NCI-H2107 treated with DMSO at 0.1 percent for 48 hours (cell line): ENCODE data around the gene AEBP2.
"Not testable (repeated sequence)": the region's sequence is repeated elsewhere in the genome, so short reads cannot be mapped to it uniquely, and the experiment has no call there.

Experiments used
- DNase-seq: peaks from one replicate; lab custom pipeline; 2025; ENCODE audit not compliant: unreplicated experiment; lab: John Stamatoyannopoulos, UW

Gene AEBP2

DNA sequence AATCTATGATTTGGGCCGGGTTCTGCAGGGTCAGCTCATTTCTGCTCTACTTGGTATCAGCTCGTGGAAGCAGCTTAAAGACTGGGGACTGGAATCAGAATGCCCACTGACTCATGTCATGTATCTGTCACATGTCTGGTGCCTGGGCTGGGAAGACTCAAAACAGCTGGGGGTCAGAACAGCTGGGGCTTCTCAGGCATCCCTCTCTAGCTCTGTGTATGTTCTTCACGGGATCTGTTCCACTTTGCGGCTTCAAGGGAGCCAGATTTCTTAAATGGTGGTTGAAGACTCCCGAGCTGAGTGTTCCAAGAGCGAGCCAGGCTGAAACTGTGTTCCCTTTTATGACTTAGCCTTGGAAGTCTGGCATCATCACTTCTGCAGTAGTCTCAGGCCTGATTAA lies 11.9 kb downstream of the AEBP2 start:
- DNase-seq = no peak

DNA sequence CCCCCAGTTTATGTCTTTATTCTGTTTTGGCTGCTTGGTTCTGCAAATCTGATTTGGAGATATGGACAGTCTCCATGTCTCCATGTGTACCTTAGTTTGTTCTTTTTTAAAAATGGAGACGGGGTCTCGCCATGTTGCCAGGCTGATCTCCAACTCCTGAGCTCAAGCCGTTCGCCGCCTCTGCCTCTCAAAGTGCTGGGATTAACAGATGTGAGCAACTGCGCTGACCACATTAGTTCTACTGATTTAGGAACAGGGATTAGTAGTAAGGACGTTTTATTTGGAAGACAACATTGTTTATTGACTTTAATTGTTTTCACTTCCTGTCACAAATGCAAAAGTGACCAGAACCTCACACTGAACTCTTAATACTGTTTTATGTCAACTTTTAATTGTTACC lies 14.7 kb downstream of the AEBP2 start:
- DNase-seq = no peak

DNA sequence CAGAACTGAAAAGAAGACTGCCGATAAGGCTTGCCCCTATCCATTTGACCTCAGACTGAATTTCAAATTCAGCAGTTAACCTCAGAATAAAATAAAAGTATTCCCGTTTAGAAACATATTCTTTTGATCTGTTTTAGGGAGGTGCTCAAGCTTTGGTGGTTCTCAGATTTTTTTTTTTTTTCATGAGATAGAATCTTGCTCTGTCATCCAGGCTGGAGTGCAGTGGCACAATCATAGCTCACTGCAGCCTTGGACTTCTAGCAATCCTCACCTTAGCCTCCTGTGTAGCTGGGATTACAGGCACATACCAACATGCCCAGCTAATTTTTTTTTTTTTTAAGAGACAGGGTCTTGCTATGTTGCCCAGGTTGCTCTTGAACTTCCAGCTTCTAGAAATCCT lies 15.5 kb downstream of the AEBP2 start:
- DNase-seq = no peak

GRCh38 chr12:19456176-19456575 lies 16.9 kb downstream of the AEBP2 start:
- DNase-seq = no peak

- DNase-seq = no peak
Measured at GRCh38 chr12:19457561-19457960, 18.3 kb downstream of the AEBP2 start.

DNA sequence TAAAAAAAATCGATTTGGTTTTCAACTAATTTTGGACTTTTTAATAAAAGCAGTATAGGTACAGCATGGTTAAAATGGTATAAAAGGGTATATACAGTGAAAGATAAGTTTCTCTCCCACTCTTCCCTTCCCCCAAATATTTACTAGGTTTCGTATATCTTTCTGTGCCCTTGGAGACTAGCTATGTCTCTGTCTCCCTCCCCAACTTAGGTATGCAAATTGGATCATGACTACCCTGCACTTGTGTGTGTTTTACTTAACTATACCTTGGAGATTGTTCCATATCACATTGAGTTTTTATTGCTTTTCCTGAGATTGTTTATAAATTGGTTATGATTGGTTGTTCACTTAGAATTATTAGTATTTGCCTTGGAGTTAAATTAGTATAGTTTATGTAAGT lies 19.4 kb downstream of the AEBP2 start:
- DNase-seq = no peak

DNA sequence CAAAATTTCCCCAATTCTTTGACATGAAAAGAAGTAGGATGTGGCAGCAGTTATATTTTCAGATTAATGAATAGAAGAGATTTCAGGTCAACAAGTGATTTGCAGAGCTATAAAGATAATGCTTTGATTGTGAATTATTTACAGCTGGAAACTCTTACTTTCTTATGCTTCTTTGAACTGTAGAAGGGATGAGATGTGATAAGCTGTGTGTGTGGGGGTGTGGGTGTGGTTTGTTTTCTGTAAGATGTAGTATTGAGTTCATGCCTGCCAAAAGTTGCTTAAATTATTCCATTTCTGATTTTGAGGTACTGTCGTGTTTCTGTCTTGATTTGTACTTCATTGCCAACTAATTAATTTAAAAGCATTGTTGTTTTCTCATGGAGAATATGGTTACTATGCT lies 22.7 kb downstream of the AEBP2 start:
- DNase-seq = no peak

DNA sequence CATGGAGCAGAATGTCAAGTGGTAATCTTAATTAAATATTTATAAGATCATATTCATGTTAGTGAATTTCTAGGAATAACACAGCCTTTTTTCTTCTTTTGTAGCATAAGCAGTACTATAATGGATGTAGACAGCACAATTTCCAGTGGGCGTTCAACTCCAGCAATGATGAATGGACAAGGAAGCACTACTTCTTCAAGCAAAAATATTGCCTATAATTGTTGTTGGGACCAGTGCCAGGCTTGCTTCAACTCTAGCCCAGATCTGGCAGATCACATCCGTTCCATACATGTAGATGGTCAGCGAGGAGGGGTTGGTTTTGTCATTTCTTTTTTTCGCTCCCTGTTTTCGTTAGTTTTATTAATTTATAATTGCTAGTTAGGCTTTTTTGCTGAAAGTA lies 23.1 kb downstream of the AEBP2 start:
- no peak for DNase-seq

GRCh38 chr12:19464192-19464580 lies 24.9 kb downstream of the AEBP2 start:
- no peak for DNase-seq

DNA sequence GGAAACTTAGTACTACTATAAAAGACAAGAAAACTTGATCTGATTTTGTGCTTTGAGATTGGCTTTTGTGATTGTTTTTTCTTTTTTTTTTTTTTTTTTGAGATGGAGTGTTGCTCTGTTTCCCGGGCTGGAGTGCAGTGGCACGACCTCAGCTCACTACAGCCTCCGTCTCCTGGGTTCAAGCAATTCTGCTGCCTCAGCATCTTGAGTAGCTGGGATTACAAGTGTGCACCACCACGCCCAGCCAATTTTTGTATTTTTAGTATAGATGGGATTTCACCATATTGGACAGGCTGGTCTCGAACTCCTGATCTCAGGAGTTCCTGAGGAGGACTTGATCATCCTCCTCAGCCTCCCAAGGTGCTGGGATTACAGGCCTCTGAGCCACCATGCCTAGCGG lies 26.4 kb downstream of the AEBP2 start:
- DNase-seq = no peak

DNA sequence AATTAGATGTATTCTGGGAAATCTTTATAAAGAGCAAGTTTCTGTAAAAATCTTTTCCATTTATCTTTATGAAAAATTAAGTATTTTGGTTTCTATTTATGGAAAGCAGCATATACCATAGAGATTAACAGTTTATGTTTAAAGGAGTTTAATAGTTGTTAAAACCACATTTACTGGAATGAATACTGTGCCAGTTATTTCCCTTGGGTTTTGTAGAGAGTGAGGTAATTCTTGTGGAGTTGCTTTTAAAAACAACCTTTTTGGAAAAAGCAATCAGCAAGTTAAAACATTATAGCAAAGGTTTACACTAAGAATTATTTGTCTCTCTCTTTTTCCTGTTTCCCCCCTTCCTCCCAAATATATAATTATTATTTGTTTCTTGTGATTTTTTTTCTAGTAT lies 34.9 kb downstream of the AEBP2 start:
- no peak for DNase-seq

DNA sequence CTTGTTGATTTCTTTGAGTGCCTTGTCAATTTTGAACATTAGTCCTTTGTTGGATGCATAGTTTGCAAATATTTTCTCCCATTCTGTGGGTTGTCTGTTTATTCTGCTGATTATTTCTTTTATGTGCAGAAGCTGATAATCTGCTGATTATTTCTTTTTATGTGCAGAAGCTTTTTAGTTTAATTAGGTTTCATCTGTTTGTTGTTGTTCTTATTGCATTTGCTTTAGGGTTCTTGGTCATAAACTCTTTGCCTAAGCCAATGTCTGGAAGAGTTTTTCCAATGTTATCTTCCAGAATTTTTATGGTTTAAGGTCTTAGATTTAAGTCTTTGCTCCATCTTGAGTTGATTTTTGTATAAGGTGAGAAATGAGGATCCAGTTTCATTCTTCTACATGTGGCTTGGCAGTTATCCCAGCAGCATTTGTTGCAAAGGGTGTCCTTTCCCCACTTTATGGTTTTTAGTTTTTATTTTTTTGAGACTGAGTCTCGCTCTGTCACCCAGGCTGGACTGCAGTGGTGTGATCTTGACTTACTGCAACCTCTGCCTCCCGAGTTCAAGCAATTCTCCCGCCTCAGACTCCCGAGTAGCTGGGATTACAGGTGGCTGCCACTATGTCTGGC lies 36.7 kb downstream of the AEBP2 start:
- not testable (repeated sequence) for DNase-seq

GRCh38 chr12:19477071-19477470 lies 37.8 kb downstream of the AEBP2 start:
- DNase-seq = no peak

- no peak for DNase-seq
Measured at GRCh38 chr12:19480459-19480858, 41.2 kb downstream of the AEBP2 start.

DNA sequence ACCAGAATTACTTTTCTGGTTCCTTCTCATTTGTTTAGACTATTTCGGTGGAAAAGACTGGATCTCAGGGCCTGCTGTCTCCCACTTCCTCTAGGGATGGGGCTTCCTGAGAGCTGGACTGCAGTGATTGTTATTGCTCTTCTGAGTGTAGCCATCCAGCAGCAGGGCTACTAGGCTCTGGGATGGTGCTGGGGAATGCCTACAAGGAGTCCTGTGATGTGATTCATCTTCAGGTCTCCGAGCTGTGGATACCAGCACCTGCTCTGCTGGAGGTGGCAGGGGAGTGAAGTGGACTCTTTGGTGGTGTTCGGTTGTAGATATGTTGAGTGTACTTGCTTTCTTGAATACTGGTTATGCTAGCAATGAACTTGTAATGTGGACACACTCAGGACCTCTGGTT lies 42.7 kb downstream of the AEBP2 start:
- no peak for DNase-seq

DNA sequence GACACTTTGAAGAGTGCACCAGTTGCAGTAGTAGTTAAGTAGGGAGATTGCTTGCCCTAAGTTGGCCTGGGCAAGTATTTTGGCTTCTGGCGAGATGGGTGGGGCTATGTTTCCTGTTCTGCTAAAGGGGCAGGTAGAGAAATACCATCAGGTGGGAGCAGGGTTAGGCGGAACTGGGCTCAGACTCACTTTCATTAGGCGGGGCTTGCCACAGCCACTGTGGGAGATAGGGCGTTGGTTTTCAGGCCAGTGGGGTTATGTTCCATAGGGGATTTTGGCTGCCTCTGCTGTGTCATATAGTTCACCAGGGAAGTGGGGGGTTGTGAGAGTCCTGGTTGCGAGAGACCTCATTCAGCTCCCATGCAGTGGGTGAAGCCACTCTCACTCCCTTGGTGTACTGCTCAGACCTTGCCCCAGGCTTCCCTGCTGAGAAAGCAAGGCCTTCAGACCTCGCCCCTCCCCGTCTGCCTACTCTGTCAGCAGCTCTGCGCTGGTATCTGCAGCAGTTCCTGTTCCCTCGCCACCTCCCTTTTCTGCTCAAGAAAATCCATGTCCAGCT lies 43.3 kb downstream of the AEBP2 start:
- DNase-seq = no peak

DNA sequence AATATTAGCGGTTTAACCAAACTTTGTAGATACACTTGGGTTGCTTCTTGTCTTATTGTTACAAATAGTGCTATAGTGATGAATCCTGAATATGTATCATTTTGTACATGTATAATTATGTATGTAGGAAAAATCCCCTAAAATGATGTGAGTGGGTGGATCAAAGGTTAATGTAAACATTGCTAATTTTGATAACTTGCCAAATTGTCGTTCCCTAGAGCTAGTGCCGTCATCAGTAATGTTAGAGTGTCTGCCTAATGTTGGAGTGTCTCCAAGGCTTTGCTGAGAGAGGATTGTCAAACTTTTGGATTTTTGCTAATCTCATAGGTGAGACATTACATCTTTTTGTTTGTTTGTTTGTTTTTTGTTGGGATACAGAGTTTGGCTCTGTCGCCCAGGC lies 44.4 kb downstream of the AEBP2 start:
- no peak for DNase-seq

DNA sequence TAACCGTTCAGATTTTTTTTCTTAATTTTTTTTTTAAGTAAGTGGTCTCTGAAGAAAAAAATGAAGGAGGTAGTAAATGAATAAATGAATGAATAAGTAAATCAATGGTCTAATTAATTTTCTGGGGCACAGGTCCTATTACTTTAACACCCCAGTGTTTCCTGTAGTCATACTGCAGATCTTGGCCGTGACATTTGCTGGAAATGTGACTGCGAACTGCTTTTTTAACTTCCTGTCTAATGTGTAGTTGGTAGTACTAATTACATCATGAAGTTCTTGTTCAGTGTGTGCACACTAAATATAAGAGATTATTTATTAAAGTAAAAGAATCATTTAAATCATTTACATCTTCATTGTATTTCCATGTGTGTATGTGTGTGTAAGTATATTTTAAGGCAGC lies 45.4 kb downstream of the AEBP2 start:
- no peak for DNase-seq

DNA sequence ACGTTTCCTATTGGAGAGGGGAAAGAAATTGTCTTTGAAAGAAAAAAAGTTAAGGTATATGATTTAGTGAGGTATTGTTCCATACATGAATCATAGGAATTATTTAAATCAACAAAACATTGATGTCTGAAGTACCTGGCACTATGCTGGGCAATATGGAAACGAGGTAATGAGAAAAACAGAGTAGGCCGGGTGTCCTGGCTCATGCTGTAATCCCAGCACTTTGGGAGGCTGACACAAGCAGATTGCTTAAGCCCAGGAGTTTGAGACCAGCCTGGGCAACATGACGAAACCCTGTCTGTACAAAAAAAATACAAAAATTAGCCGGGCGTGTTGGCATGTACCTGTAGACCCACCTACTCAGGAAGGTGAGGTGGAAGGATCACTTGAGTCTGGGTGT lies 45.9 kb downstream of the AEBP2 start:
- no peak for DNase-seq

DNA sequence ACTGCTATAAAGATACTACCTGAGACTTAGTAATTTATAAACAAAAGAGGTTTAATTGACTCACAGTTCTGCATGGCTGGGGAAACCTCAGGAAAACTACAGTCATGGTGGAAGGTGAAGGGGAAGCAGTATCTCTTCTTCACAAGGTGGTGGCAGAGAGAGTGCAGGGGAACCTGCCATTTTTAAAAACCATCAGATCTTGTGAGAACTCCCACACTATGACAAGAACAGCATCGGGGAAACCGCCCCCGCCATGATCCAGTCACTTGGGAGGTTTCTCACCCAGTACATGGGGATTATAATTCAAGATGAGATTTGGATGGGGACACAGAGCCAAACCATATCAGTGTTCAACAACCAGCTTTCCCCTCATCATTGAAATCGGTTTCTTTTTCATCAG lies 49.9 kb downstream of the AEBP2 start:
- no peak for DNase-seq

- DNase-seq = no peak
Measured at GRCh38 chr12:19490908-19491307, 51.6 kb downstream of the AEBP2 start.

DNA sequence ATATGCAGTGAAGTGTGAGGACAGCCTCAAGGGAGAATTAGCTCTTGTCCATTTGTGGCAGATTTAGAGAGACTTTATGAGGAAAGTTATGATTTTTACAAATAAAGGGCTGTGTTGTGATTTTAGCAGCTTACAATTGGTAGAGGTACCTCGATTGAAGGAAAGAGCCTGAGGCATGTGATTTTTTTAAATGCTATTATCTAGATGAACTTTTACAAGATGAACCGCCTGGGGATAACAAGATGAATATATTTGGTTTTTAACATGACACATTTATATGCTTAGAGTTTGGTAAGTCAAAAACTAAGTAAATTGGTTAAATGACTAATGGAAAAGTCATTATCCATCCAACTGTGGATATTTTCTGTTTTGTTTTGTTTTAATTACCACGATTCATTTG lies 52.6 kb downstream of the AEBP2 start:
- no peak for DNase-seq

DNA sequence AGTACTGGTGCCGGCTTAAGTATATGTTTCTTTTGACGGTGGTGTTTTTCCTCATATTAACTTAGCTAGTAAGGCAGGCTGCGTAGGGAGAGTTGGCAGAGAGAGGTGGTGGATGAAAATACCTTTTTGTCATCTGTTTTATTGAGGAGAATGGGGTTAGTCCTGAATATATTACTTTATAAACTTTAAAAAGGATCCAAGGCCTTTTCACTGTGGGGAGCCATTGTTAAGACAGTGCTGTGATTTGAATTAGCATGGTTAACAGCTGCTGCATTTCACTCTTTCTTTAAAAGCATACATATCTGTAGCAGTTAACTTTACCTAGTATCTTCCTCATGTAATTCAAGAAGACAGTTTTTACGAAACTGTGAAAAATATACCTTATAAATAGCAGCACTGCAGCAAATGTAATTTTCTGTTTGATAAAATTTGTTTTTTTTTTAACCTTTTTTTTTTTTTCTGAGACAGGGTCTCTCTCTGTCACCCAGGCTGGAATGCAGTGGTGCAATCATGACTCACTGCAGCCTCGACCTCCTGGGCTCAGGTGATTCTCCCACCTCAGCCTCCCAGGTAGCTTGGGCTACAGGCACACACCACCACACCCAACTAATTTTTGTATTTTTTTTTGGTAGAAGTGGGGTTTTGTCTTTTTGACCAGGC lies 57.1 kb downstream of the AEBP2 start:
- DNase-seq = no peak
